PC-3 (cell line): ENCODE measurements around the gene DDX52.

Experiments
- EZH2 ChIP-seq: fragments of 300-600 bp; sonication (generic); IDR thresholded peaks from one replicate; pipeline ENCODE4 v1.6.1; 2017; ENCODE audit warnings: antibody characterized with exemption, mild to moderate bottlenecking, low read length; ENCODE audit not compliant: unreplicated experiment
- EZH2phosphoT487 ChIP-seq: fragments of 300-600 bp; sonication (generic); IDR thresholded peaks from 2 replicates; pipeline ENCODE4 v1.6.1; 2018; ENCODE audit warnings: mild to moderate bottlenecking, antibody characterized with exemption, low read length, borderline replicate concordance
- TF ChIP-seq, protein P1 (sequence below): fragments of 300-600 bp; sonication (generic); conservative IDR thresholded peaks from 2 replicates; pipeline ENCODE4 v1.5.1; 2017; ENCODE audit warnings: antibody characterized with exemption, low read depth, mild to moderate bottlenecking, low read length

GRCh38 chr17:37643118-37643766, at the start of gene DDX52:
- TF ChIP-seq, protein P1, sequence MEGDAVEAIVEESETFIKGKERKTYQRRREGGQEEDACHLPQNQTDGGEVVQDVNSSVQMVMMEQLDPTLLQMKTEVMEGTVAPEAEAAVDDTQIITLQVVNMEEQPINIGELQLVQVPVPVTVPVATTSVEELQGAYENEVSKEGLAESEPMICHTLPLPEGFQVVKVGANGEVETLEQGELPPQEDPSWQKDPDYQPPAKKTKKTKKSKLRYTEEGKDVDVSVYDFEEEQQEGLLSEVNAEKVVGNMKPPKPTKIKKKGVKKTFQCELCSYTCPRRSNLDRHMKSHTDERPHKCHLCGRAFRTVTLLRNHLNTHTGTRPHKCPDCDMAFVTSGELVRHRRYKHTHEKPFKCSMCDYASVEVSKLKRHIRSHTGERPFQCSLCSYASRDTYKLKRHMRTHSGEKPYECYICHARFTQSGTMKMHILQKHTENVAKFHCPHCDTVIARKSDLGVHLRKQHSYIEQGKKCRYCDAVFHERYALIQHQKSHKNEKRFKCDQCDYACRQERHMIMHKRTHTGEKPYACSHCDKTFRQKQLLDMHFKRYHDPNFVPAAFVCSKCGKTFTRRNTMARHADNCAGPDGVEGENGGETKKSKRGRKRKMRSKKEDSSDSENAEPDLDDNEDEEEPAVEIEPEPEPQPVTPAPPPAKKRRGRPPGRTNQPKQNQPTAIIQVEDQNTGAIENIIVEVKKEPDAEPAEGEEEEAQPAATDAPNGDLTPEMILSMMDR, result no peak
- TF ChIP-seq EZH2 (no peak), EZH2phosphoT487 (no peak)
